ENCODE results near the gene KRIT1. TPM values are rescaled to one million over a fixed set of nuclear protein-coding genes. Genes with fewer than 3 reads are reported as not detected.

KRIT1 gene
- total RNA-seq, 1 experiment from 2014 or later: 34.9 TPM

DNA sequence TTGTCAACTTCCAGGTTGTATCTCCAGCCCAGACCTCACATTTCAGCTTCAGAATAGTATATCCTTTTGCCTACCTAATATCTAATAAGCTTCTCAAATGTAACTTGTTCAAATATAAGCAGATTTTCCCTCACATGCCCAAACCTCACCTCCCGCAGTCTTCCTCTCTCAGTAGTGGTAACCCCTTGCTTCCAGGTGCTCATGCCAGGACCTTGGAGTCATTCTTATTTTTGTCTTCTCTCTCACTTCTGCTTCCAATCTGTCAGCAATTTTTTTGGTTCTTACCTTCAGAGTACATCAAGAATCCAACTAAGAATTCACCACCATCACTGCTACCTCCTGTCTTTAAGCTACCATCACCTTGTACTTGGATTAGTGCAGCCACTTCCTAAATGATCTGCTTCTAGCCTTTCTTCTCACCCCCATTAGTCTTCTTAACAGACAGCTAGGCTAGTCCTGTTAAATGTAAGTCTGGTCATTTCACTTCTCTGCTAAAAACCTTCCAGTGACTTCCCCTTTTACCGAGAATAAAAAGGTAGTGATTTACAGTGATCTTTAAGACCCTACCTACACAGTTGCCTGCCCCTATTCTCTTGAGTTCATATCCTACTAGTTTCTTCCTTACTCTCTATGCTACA, 14.0 kb upstream of the KRIT1 start:
- H3K79me2 ChIP-seq (ENCODE audit: insufficient read depth, low read length): peaks cover 3% of the 10 kb centered on the region; the same call in 1 of the 2 replicates
- H3K4me2 ChIP-seq (ENCODE audit: insufficient read depth, insufficient read length, low read length): no peak overlapping the region

More for the DNA sequence above, 14.0 kb upstream of the KRIT1 start:
- Histone ChIP-seq H2BK15ac (ENCODE audit: low read depth, low read length) (no peak overlapping the region), H4K5ac (ENCODE audit: insufficient read length, low read depth, low read length) (no peak overlapping the region), H4K91ac (ENCODE audit: insufficient read length, low read depth, low read length) (no peak overlapping the region), H2AFZ (ENCODE audit: low read length) (no peak overlapping the region), H3K23me2 (ENCODE audit: insufficient read length, low read depth, low read length, poor library complexity, severe bottlenecking) (no peaks in the 10 kb centered on the region), H3K27me3 (ENCODE audit: insufficient read depth, low read length) (no peaks in the 10 kb centered on the region), H3K9ac (ENCODE audit: extremely low read depth, insufficient read length, low read length) (no peak overlapping the region), H3K18ac (ENCODE audit: insufficient read length, low read depth, low read length) (no peak overlapping the region), H4K8ac (replicated peaks; ENCODE audit: insufficient read length, low read depth, low read length) (no peak overlapping the region), H3K4ac (ENCODE audit: low read depth, low read length) (no peak overlapping the region), H3T11ph (ENCODE audit: low read length) (no peak overlapping the region), H2BK120ac (ENCODE audit: low read depth, low read length, poor library complexity, severe bottlenecking) (no peak overlapping the region), H2BK20ac (ENCODE audit: low read depth, low read length, poor library complexity, severe bottlenecking) (no peak overlapping the region), H3K9me3 (ENCODE audit: control insufficient read depth, low read depth, low read length) (no peaks in the 10 kb centered on the region), H2BK12ac (ENCODE audit: insufficient read length, low read depth, low read length) (no peak overlapping the region), H3K79me1 (ENCODE audit: insufficient read depth, low read depth, low read length, poor library complexity, severe bottlenecking) (no peaks in the 10 kb centered on the region), H3K23ac (ENCODE audit: insufficient read length, low read depth, low read length) (no peak overlapping the region), H3K27ac (ENCODE audit: insufficient read length, low read depth, low read length) (no peak overlapping the region), H3K4me1 (ENCODE audit: insufficient read depth, low read length) (no peaks in the 10 kb centered on the region; the same call in 1 of the 2 replicates), H4K20me1 (ENCODE audit: control insufficient read depth, insufficient read depth, insufficient read length) (no peaks in the 10 kb centered on the region), H2BK5ac (ENCODE audit: insufficient read length, low read length) (no peak overlapping the region), H3K14ac (ENCODE audit: insufficient read depth, low read length) (no peak overlapping the region), H2AK5ac (ENCODE audit: insufficient read length, low read length) (no peak overlapping the region), H3K56ac (ENCODE audit: insufficient read length, low read depth, low read length) (no peak overlapping the region)
- no peak overlapping the region; a peak in 1 of 7 replicates for H3K27ac Mint-ChIP-seq
- H3K4me3 Mint-ChIP-seq: no peak overlapping the region
- peaks cover 1 to 9% (median 6%) of the 10 kb centered on the region in 3 experiments for H3K36me3 Mint-ChIP-seq (ENCODE audit: insufficient read depth in 1 of 3, low read depth in 3 of 3)
- peaks cover 4% of the 10 kb centered on the region in 2 experiments for H3K9me3 Mint-ChIP-seq
- DNase-seq: no peak
- H3K4me1 Mint-ChIP-seq: no peaks in the 10 kb centered on the region
- no peaks in the 10 kb centered on the region for H3K27me3 Mint-ChIP-seq (ENCODE audit: low read depth)
- WGBS (ENCODE audit: extremely low coverage, insufficient read length, low lambda C conversion rate): no CpG with 5 or more reads among the region's 2 CpGs
- TF ChIP-seq, protein P1, sequence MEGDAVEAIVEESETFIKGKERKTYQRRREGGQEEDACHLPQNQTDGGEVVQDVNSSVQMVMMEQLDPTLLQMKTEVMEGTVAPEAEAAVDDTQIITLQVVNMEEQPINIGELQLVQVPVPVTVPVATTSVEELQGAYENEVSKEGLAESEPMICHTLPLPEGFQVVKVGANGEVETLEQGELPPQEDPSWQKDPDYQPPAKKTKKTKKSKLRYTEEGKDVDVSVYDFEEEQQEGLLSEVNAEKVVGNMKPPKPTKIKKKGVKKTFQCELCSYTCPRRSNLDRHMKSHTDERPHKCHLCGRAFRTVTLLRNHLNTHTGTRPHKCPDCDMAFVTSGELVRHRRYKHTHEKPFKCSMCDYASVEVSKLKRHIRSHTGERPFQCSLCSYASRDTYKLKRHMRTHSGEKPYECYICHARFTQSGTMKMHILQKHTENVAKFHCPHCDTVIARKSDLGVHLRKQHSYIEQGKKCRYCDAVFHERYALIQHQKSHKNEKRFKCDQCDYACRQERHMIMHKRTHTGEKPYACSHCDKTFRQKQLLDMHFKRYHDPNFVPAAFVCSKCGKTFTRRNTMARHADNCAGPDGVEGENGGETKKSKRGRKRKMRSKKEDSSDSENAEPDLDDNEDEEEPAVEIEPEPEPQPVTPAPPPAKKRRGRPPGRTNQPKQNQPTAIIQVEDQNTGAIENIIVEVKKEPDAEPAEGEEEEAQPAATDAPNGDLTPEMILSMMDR (conservative IDR thresholded peaks at IDR 0.05): no peak

All from H9 (cell line).